Measurements from ENCODE around the gene SACM1L.

DNA sequence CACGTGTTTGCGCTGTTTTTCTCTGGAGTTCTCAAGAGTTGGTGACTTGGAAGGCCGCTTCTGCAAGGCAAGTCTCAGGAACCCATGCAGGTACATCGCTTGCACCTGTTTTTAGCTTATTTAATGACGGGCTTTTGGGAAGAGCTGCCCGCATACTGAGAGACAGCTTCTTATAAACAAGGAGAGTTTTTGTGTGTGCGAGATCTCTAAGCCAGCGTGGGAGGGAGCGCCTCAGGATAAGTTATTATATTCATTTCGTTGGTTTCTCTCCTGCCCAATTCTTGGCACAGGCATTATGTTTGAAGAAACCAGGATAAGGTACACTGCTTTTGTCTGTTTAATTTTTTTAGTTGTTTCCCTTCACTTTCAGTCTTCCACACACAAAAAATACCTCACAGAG is 11.4 kb upstream of the SACM1L start:
- TF ChIP-seq, protein P1, sequence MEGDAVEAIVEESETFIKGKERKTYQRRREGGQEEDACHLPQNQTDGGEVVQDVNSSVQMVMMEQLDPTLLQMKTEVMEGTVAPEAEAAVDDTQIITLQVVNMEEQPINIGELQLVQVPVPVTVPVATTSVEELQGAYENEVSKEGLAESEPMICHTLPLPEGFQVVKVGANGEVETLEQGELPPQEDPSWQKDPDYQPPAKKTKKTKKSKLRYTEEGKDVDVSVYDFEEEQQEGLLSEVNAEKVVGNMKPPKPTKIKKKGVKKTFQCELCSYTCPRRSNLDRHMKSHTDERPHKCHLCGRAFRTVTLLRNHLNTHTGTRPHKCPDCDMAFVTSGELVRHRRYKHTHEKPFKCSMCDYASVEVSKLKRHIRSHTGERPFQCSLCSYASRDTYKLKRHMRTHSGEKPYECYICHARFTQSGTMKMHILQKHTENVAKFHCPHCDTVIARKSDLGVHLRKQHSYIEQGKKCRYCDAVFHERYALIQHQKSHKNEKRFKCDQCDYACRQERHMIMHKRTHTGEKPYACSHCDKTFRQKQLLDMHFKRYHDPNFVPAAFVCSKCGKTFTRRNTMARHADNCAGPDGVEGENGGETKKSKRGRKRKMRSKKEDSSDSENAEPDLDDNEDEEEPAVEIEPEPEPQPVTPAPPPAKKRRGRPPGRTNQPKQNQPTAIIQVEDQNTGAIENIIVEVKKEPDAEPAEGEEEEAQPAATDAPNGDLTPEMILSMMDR (IDR thresholded peaks at IDR 0.05; ENCODE audit: poor library complexity) = no peak
- TF ChIP-seq EZH2 (IDR thresholded peaks at IDR 0.05; ENCODE audit: borderline replicate concordance) (no peak), EZH2phosphoT487 (IDR thresholded peaks at IDR 0.05; ENCODE audit: low read depth, severe bottlenecking, unreplicated experiment) (no peak)
